AG04450 (cell line): ENCODE data around the gene TOR1AIP1. TPM values are rescaled to one million over a fixed set of nuclear protein-coding genes. Genes with fewer than 3 reads are reported as not detected.

Experiments
- CTCF ChIA-PET: fragments of 300-600, 350-600 bp; formaldehyde crosslinking; extraction: SDS; loops from one replicate; lab custom pipeline; 2022; ENCODE audit warnings: antibody characterized with exemption, inconsistent platforms; lab: Charles Lee
- POLR2A ChIA-PET: fragments of 350-600 bp; formaldehyde crosslinking; extraction: SDS; loops from one replicate; lab custom pipeline; 2021; ENCODE audit warnings: antibody characterized with exemption, inconsistent platforms; lab: Yijun Ruan, JAX
- DNase-seq: peaks from one replicate; pipeline ENCODE4 v3.0.0-alpha.2; 2011; ENCODE audit warnings: low read depth, low spot score
- H3K27ac ChIP-seq: one replicate; pipeline ENCODE4 v1.5.1; 2012; ENCODE audit warnings: low read depth, low read length, control low read depth
- H3K27me3 ChIP-seq: one replicate; pipeline ENCODE4 v1.6.0; 2012; ENCODE audit warnings: low read length; ENCODE audit not compliant: control insufficient read depth, insufficient read depth
- H3K4me3 ChIP-seq: 2 replicates; pipeline ENCODE4 v1.5.1; 2011; ENCODE audit warnings: mild to moderate bottlenecking, low read depth, low read length, control low read depth
- H3K9me3 ChIP-seq: 2 replicates; pipeline ENCODE4 v1.5.1; 2012; ENCODE audit warnings: low read length; ENCODE audit not compliant: control insufficient read depth, insufficient read depth
- CTCF ChIP-seq: IDR thresholded peaks from 2 replicates; pipeline ENCODE4 v1.5.1; 2011; ENCODE audit warnings: low read depth, low read length, control low read depth, inconsistent platforms
- polyA plus RNA-seq: library from polyadenylated mRNA; depleted of rRNA; stranded (reverse); fragments of >200 nt; gene quantifications from 2 replicates; pipeline ENCODE4 v1.2.3, GENCODE V29; 2011

The TOR1AIP1 gene
- polyA plus RNA-seq, 1 experiment: 44.9 TPM

GRCh38 chr1:179925922-179926849 is 44.1 kb downstream of the TOR1AIP1 start:
- CTCF ChIA-PET: no interaction called here
- POLR2A ChIA-PET: no interaction called here
- DNase-seq: peak; percentile 13
- Histone ChIP-seq H3K9me3 (no peaks in the 10 kb centered on the region), H3K27ac (peak overlapping the region; percentile 22), H3K27me3 (no peaks in the 10 kb centered on the region), H3K4me3 (no peak overlapping the region)
- no peak for TF ChIP-seq CTCF

- Histone ChIP-seq H3K27me3 (no peaks in the 10 kb centered on the region), H3K27ac (peak overlapping the region; percentile 22), H3K9me3 (no peaks in the 10 kb centered on the region), H3K4me3 (no peak overlapping the region)
- no peak for DNase-seq
- ChIA-PET POLR2A (no interaction called here), CTCF (no interaction called here)
- no peak for TF ChIP-seq CTCF
These were observed 44.7 kb downstream of the TOR1AIP1 start for GRCh38 chr1:179926850-179927205.

- no peak for TF ChIP-seq CTCF
- no peaks in the 10 kb centered on the region for H3K27me3 ChIP-seq
These were observed 48.1 kb downstream of the TOR1AIP1 start for GRCh38 chr1:179929955-179930798.

GRCh38 chr1:179930867-179931266 is 48.8 kb downstream of the TOR1AIP1 start:
- no peak for DNase-seq
- H3K9me3 ChIP-seq: no peaks in the 10 kb centered on the region
- no peak overlapping the region for H3K4me3 ChIP-seq
- H3K27me3 ChIP-seq: peaks cover 3% of the 10 kb centered on the region
- no peak for TF ChIP-seq CTCF
- H3K27ac ChIP-seq: no peak overlapping the region
- CTCF ChIA-PET: no interaction called here
- POLR2A ChIA-PET: no interaction called here

More at GRCh38 chr1:179929955-179930798, 48.1 kb downstream of the TOR1AIP1 start:
- DNase-seq: no peak
- Histone ChIP-seq H3K4me3 (no peak overlapping the region), H3K9me3 (no peaks in the 10 kb centered on the region), H3K27ac (no peak overlapping the region)
- ChIA-PET CTCF (interaction anchor here (0.7 to 0.8 kb wide), 3 partner anchors 18 to 563 kb away, joined by 3 to 6 read pairs (median 3); no protein-coding TSS in a partner anchor), POLR2A (no interaction called here)
